ENCODE results near the gene TENM3. TPM values are rescaled to one million over a fixed set of nuclear protein-coding genes. Genes with fewer than 3 reads are reported as not detected.
A peak's percentile ranks its signal among the peaks of the same experiment; 100 is the strongest.
"Not testable (repeated sequence)": the region's sequence is repeated elsewhere in the genome, so short reads cannot be mapped to it uniquely, and the experiment has no call there.

Gene TENM3
- polyA plus RNA-seq (ENCODE audit: insufficient read length): 17.7 TPM

- DNase-seq: not testable (repeated sequence)
Observed at GRCh38 chr4:182243204-182243603, at the start of gene TENM3. Gene TENM3 (plus strand): TSS chr4:182243402. CDS start chr4:182324021, 80,619 bp downstream.

GRCh38 chr4:182194091-182194824 lies 48.9 kb upstream of the TENM3 start:
- no peak for DNase-seq

- DNase-seq: no peak
Observed at GRCh38 chr4:182197611-182198010, 45.6 kb upstream of the TENM3 start.

- no peak for DNase-seq
Observed at GRCh38 chr4:182201871-182202270, 41.3 kb upstream of the TENM3 start.

- DNase-seq: no peak
Observed at GRCh38 chr4:182202650-182203049, 40.6 kb upstream of the TENM3 start.

GRCh38 chr4:182203872-182204411 lies 39.3 kb upstream of the TENM3 start:
- no peak for DNase-seq

- no peak for DNase-seq
Observed at GRCh38 chr4:182205306-182205705, 37.9 kb upstream of the TENM3 start.

- no peak for DNase-seq
Observed at GRCh38 chr4:182206266-182206665, 36.9 kb upstream of the TENM3 start.

- no peak for DNase-seq
Observed at GRCh38 chr4:182206916-182207315, 36.3 kb upstream of the TENM3 start.

GRCh38 chr4:182207830-182208396 lies 35.3 kb upstream of the TENM3 start:
- DNase-seq: peak; percentile 47

- DNase-seq: no peak
Observed at GRCh38 chr4:182208526-182209050, 34.6 kb upstream of the TENM3 start.

GRCh38 chr4:182212211-182212761 lies 30.9 kb upstream of the TENM3 start:
- DNase-seq: no peak

- DNase-seq: no peak
Observed at GRCh38 chr4:182213004-182213403, 30.2 kb upstream of the TENM3 start.

- DNase-seq: no peak
Observed at GRCh38 chr4:182215148-182215547, 28.1 kb upstream of the TENM3 start.

- no peak for DNase-seq
Observed at GRCh38 chr4:182216005-182216404, 27.2 kb upstream of the TENM3 start.

- DNase-seq: no peak
Observed at GRCh38 chr4:182219411-182220056, 23.7 kb upstream of the TENM3 start.

GRCh38 chr4:182221987-182222386 lies 21.2 kb upstream of the TENM3 start:
- DNase-seq: no peak

GRCh38 chr4:182222766-182223165 lies 20.4 kb upstream of the TENM3 start:
- DNase-seq: no peak

- no peak for DNase-seq
Observed at GRCh38 chr4:182223708-182224107, 19.5 kb upstream of the TENM3 start.

GRCh38 chr4:182224192-182224850 lies 18.9 kb upstream of the TENM3 start:
- DNase-seq: no peak

GRCh38 chr4:182225257-182225852 lies 17.8 kb upstream of the TENM3 start:
- DNase-seq: no peak

- DNase-seq: no peak
Observed at GRCh38 chr4:182227611-182228010, 15.6 kb upstream of the TENM3 start.
